WTC11 (cell line): ENCODE results near the gene MEOX2. TPM values are rescaled to one million over a fixed set of nuclear protein-coding genes. Genes with fewer than 3 reads are reported as not detected.

Source experiments
- ATAC-seq: fragments of 200-7000 bp; cut with Tn5 transposase; 2 replicates; pipeline ENCODE4 v1.10.0; 2021; ENCODE audit warnings: mild to moderate bottlenecking, moderate library complexity
- CTCF ChIA-PET: fragments of 300-600 bp; sonication (Branson Sonifier 250); formaldehyde crosslinking; loops from one replicate; lab custom pipeline; 2021; ENCODE audit warnings: antibody characterized with exemption; lab: Charles Lee
- POLR2A ChIA-PET: fragments of 350-600 bp; sonication (Branson Sonifier 250); formaldehyde crosslinking; loops from one replicate; lab custom pipeline; 2021; ENCODE audit warnings: antibody characterized with exemption; lab: Charles Lee
- DNase-seq: peaks from one replicate; pipeline ENCODE4 v3.0.0; 2021; ENCODE audit warnings: low spot score
- H3K27ac Mint-ChIP-seq: 2 replicates; pipeline ENCODE4 v1.8.0; 2021; ENCODE audit warnings: mixed read lengths
- H3K27me3 Mint-ChIP-seq: 2 replicates; pipeline ENCODE4 v1.8.0; 2021; ENCODE audit warnings: low read depth, mild to moderate bottlenecking, moderate library complexity, mixed read lengths
- H3K36me3 Mint-ChIP-seq: 2 replicates; pipeline ENCODE4 v1.8.0; 2021; ENCODE audit warnings: mixed read lengths
- H3K4me1 Mint-ChIP-seq: 2 replicates; pipeline ENCODE4 v1.8.0; 2022; ENCODE audit warnings: mixed read lengths
- H3K4me3 Mint-ChIP-seq: 2 replicates; pipeline ENCODE4 v1.8.0; 2021; ENCODE audit warnings: mild to moderate bottlenecking, moderate library complexity, mixed read lengths
- H3K9me3 Mint-ChIP-seq: 2 replicates; pipeline ENCODE4 v1.8.0; 2021; ENCODE audit warnings: mixed read lengths
- CREM ChIP-seq: sonication (generic); formaldehyde crosslinking; IDR thresholded peaks from 2 replicates; pipeline ENCODE4 v1.8.1; 2022; ENCODE audit warnings: mild to moderate bottlenecking, missing genetic modification reagents, moderate library complexity
- JAZF1 ChIP-seq: fragments of 250-450 bp; sonication (Bioruptor Pico); IDR thresholded peaks from 2 replicates; pipeline ENCODE4 v1.9.0; 2021; ENCODE audit warnings: moderate library complexity, mild to moderate bottlenecking, inconsistent platforms
- JUN ChIP-seq: sonication (generic); formaldehyde crosslinking; IDR thresholded peaks from 2 replicates; pipeline ENCODE4 v1.8.0; 2023; ENCODE audit warnings: mild to moderate bottlenecking, missing genetic modification reagents
- NFYB ChIP-seq: sonication (generic); formaldehyde crosslinking; conservative IDR thresholded peaks from 2 replicates; pipeline ENCODE4 v1.8.0; 2022; ENCODE audit warnings: low read depth, missing genetic modification reagents
- SMAD3 ChIP-seq: sonication (generic); formaldehyde crosslinking; IDR thresholded peaks from 2 replicates; pipeline ENCODE4 v1.8.0; 2022; ENCODE audit warnings: missing genetic modification reagents, mild to moderate bottlenecking, borderline replicate concordance
- SOX15 ChIP-seq: fragments of 250-450 bp; sonication (Bioruptor Pico); IDR thresholded peaks from 2 replicates; pipeline ENCODE4 v1.9.0; 2021; ENCODE audit warnings: mild to moderate bottlenecking
- SP1 ChIP-seq: sonication (generic); formaldehyde crosslinking; conservative IDR thresholded peaks from 2 replicates; pipeline ENCODE4 v1.8.1; 2022; ENCODE audit warnings: missing genetic modification reagents
- ZNF219 ChIP-seq: sonication (generic); formaldehyde crosslinking; IDR thresholded peaks from 2 replicates; pipeline ENCODE4 v1.8.0; 2023; ENCODE audit warnings: missing genetic modification reagents, mild to moderate bottlenecking, borderline replicate concordance
- total RNA-seq: library from RNA; stranded (reverse); gene quantifications from 3 replicates; pipeline ENCODE4 v1.2.3, GENCODE V29; 2021
- TF ChIP-seq, protein P1 (sequence below): sonication (generic); formaldehyde crosslinking; IDR thresholded peaks from 2 replicates; pipeline ENCODE4 v1.8.0; 2023; ENCODE audit warnings: missing genetic modification reagents, mild to moderate bottlenecking, borderline replicate concordance
- TF ChIP-seq, protein P2 (sequence below): sonication (generic); formaldehyde crosslinking; IDR thresholded peaks from 2 replicates; pipeline ENCODE4 v1.8.1; 2022; ENCODE audit warnings: mild to moderate bottlenecking, missing genetic modification reagents, moderate library complexity, borderline replicate concordance
- TF ChIP-seq, protein P3 (sequence below): sonication (generic); formaldehyde crosslinking; IDR thresholded peaks from 2 replicates; pipeline ENCODE4 v1.8.1; 2022; ENCODE audit warnings: low read depth, missing genetic modification reagents, borderline replicate concordance
- TF ChIP-seq, protein P4 (sequence below): sonication (generic); formaldehyde crosslinking; IDR thresholded peaks from 2 replicates; pipeline ENCODE4 v1.8.1; 2022; ENCODE audit warnings: missing genetic modification reagents, borderline replicate concordance
- TF ChIP-seq, protein P5 (sequence below): sonication (generic); formaldehyde crosslinking; IDR thresholded peaks from 2 replicates; pipeline ENCODE4 v1.8.1; 2023; ENCODE audit warnings: mild to moderate bottlenecking, moderate library complexity, missing genetic modification reagents

The MEOX2 gene
- total RNA-seq, 1 experiment from 2014 or later: 0.07 TPM

DNA sequence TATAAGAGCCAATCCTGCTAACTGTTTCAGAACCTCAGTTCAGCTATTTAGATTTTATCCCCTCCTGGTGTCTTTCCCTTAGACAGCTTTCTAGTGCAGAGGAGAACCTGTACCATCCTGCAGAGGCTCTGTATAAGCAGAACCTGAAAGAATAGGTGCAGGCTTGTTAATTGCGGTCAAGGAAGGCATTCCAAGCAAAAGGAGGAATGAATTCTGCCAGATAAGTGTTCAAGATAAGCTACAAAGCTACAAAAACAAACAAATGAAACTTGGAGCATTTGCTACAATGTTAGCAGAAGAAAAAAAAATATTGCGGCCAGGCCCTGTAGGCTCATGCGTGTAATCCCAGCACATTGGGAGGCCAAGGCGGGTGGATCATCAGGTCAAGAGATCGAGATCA lies 92.0 kb downstream of the MEOX2 start:
- Mint-ChIP-seq H3K4me3 (no peak overlapping the region), H3K4me1 (no peaks in the 10 kb centered on the region), H3K27me3 (no peaks in the 10 kb centered on the region), H3K27ac (no peak overlapping the region), H3K9me3 (no peaks in the 10 kb centered on the region; the same call in 1 of the 2 replicates), H3K36me3 (no peaks in the 10 kb centered on the region)
- ATAC-seq (no peak), DNase-seq (no peak)
- CTCF ChIA-PET: no interaction called here
- no peak for TF ChIP-seq SP1 (CRISPR knock-in tag)
- TF ChIP-seq JAZF1 (CRISPR knock-in tag): no peak
- TF ChIP-seq, protein P1, sequence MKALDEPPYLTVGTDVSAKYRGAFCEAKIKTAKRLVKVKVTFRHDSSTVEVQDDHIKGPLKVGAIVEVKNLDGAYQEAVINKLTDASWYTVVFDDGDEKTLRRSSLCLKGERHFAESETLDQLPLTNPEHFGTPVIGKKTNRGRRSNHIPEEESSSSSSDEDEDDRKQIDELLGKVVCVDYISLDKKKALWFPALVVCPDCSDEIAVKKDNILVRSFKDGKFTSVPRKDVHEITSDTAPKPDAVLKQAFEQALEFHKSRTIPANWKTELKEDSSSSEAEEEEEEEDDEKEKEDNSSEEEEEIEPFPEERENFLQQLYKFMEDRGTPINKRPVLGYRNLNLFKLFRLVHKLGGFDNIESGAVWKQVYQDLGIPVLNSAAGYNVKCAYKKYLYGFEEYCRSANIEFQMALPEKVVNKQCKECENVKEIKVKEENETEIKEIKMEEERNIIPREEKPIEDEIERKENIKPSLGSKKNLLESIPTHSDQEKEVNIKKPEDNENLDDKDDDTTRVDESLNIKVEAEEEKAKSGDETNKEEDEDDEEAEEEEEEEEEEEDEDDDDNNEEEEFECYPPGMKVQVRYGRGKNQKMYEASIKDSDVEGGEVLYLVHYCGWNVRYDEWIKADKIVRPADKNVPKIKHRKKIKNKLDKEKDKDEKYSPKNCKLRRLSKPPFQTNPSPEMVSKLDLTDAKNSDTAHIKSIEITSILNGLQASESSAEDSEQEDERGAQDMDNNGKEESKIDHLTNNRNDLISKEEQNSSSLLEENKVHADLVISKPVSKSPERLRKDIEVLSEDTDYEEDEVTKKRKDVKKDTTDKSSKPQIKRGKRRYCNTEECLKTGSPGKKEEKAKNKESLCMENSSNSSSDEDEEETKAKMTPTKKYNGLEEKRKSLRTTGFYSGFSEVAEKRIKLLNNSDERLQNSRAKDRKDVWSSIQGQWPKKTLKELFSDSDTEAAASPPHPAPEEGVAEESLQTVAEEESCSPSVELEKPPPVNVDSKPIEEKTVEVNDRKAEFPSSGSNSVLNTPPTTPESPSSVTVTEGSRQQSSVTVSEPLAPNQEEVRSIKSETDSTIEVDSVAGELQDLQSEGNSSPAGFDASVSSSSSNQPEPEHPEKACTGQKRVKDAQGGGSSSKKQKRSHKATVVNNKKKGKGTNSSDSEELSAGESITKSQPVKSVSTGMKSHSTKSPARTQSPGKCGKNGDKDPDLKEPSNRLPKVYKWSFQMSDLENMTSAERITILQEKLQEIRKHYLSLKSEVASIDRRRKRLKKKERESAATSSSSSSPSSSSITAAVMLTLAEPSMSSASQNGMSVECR: no peak
- POLR2A ChIA-PET: no interaction called here

DNA sequence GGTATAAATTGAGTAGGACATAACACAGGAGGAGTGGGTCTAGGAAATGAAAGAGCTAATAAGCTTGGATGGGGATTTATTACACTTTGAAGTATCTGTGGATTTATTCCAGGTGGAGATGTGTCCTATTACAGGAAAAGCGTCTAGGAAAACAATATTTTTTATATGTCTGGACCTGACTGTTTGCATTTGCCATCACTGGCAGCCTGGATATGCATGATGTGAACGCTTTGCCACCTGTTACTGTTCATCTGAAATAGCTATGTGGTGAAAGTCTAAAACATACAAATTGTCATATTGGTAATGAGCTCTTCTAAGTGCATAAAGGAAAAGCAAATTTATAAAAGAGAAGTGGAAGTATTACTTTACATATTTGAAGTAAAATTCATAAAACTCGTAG lies 93.1 kb downstream of the MEOX2 start:
- Mint-ChIP-seq H3K27ac (no peak overlapping the region), H3K4me1 (no peaks in the 10 kb centered on the region), H3K9me3 (no peaks in the 10 kb centered on the region; the same call in 1 of the 2 replicates), H3K27me3 (no peaks in the 10 kb centered on the region), H3K4me3 (no peak overlapping the region), H3K36me3 (no peaks in the 10 kb centered on the region)
- ChIA-PET POLR2A (no interaction called here), CTCF (no interaction called here)
- ATAC-seq (no peak), DNase-seq (no peak)
- TF ChIP-seq, protein P2, sequence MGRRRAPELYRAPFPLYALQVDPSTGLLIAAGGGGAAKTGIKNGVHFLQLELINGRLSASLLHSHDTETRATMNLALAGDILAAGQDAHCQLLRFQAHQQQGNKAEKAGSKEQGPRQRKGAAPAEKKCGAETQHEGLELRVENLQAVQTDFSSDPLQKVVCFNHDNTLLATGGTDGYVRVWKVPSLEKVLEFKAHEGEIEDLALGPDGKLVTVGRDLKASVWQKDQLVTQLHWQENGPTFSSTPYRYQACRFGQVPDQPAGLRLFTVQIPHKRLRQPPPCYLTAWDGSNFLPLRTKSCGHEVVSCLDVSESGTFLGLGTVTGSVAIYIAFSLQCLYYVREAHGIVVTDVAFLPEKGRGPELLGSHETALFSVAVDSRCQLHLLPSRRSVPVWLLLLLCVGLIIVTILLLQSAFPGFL (CRISPR knock-in tag): no peak
- TF ChIP-seq SOX15 (CRISPR knock-in tag) (no peak), ZNF219 (CRISPR knock-in tag) (no peak), CREM (no peak), SMAD3 (CRISPR knock-in tag) (no peak), NFYB (CRISPR knock-in tag) (no peak), JUN (CRISPR knock-in tag) (no peak)
- TF ChIP-seq, protein P3, sequence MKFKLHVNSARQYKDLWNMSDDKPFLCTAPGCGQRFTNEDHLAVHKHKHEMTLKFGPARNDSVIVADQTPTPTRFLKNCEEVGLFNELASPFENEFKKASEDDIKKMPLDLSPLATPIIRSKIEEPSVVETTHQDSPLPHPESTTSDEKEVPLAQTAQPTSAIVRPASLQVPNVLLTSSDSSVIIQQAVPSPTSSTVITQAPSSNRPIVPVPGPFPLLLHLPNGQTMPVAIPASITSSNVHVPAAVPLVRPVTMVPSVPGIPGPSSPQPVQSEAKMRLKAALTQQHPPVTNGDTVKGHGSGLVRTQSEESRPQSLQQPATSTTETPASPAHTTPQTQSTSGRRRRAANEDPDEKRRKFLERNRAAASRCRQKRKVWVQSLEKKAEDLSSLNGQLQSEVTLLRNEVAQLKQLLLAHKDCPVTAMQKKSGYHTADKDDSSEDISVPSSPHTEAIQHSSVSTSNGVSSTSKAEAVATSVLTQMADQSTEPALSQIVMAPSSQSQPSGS (CRISPR knock-in tag): no peak
- TF ChIP-seq, protein P4, sequence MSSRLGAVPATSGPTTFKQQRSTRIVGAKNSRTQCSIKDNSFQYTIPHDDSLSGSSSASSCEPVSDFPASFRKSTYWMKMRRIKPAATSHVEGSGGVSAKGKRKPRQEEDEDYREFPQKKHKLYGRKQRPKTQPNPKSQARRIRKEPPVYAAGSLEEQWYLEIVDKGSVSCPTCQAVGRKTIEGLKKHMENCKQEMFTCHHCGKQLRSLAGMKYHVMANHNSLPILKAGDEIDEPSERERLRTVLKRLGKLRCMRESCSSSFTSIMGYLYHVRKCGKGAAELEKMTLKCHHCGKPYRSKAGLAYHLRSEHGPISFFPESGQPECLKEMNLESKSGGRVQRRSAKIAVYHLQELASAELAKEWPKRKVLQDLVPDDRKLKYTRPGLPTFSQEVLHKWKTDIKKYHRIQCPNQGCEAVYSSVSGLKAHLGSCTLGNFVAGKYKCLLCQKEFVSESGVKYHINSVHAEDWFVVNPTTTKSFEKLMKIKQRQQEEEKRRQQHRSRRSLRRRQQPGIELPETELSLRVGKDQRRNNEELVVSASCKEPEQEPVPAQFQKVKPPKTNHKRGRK (CRISPR knock-in tag): no peak
- TF ChIP-seq, protein P5, sequence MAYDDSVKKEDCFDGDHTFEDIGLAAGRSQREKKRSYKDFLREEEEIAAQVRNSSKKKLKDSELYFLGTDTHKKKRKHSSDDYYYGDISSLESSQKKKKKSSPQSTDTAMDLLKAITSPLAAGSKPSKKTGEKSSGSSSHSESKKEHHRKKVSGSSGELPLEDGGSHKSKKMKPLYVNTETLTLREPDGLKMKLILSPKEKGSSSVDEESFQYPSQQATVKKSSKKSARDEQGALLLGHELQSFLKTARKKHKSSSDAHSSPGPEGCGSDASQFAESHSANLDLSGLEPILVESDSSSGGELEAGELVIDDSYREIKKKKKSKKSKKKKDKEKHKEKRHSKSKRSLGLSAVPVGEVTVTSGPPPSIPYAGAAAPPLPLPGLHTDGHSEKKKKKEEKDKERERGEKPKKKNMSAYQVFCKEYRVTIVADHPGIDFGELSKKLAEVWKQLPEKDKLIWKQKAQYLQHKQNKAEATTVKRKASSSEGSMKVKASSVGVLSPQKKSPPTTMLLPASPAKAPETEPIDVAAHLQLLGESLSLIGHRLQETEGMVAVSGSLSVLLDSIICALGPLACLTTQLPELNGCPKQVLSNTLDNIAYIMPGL: no peak
